Stimulated activated CD8-positive, alpha-beta memory T cell treated with anti-CD3 and anti-CD28 coated beads, Interleukin-12 subunit alpha, Interleukin-12 subunit beta, amount 100 ng/mL, for 24 hours (primary cell): Measurements from ENCODE around the gene SNRPD3.
"Not testable (repeated sequence)": the region's sequence is repeated elsewhere in the genome, so short reads cannot be mapped to it uniquely, and the experiment has no call there.

Experiments
- DNase-seq: peaks from one replicate; pipeline ENCODE4 v3.0.0-alpha.2; 2020; ENCODE audit errors: extremely low read depth

The SNRPD3 gene

GRCh38 chr22:24555165-24556039 lies at the start of gene SNRPD3:
SNRPD3 (plus strand) TSS chr22:24555999; CDS start chr22:24557675, 1,676 bp downstream.
- DNase-seq: peak; percentile 99

GRCh38 chr22:24506802-24507438 lies 48.9 kb upstream of the SNRPD3 start:
- DNase-seq: no peak

GRCh38 chr22:24507716-24508115 lies 48.1 kb upstream of the SNRPD3 start:
- no peak for DNase-seq

GRCh38 chr22:24510637-24511625 lies 44.9 kb upstream of the SNRPD3 start:
- DNase-seq: no peak

- DNase-seq: no peak
Measured at GRCh38 chr22:24512043-24512442, 43.8 kb upstream of the SNRPD3 start.

GRCh38 chr22:24513378-24514240 lies 42.2 kb upstream of the SNRPD3 start:
- no peak for DNase-seq

- DNase-seq: no peak
Measured at GRCh38 chr22:24514241-24515026, 41.4 kb upstream of the SNRPD3 start.

GRCh38 chr22:24515027-24515338 lies 40.8 kb upstream of the SNRPD3 start:
- DNase-seq: no peak

- no peak for DNase-seq
Measured at GRCh38 chr22:24516301-24516737, 39.5 kb upstream of the SNRPD3 start.

GRCh38 chr22:24517446-24517845 lies 38.4 kb upstream of the SNRPD3 start:
- DNase-seq: no peak

GRCh38 chr22:24518228-24518627 lies 37.6 kb upstream of the SNRPD3 start:
- no peak for DNase-seq

GRCh38 chr22:24518771-24519485 lies 36.9 kb upstream of the SNRPD3 start:
- DNase-seq: no peak

- no peak for DNase-seq
Measured at GRCh38 chr22:24519496-24519895, 36.3 kb upstream of the SNRPD3 start.

- no peak for DNase-seq
Measured at GRCh38 chr22:24521791-24522245, 34.0 kb upstream of the SNRPD3 start.

- no peak for DNase-seq
Measured at GRCh38 chr22:24523873-24524272, 31.9 kb upstream of the SNRPD3 start.

- peak; percentile 27 for DNase-seq
Measured at GRCh38 chr22:24525416-24526037, 30.3 kb upstream of the SNRPD3 start.

- no peak for DNase-seq
Measured at GRCh38 chr22:24526191-24526590, 29.6 kb upstream of the SNRPD3 start.

GRCh38 chr22:24529898-24530297 lies 25.9 kb upstream of the SNRPD3 start:
- no peak for DNase-seq

GRCh38 chr22:24530968-24531367 lies 24.8 kb upstream of the SNRPD3 start:
- not testable (repeated sequence) for DNase-seq
